GM04504 (cell line): ENCODE measurements around the gene KIFC3.
"Not testable (repeated sequence)": the region's sequence is repeated elsewhere in the genome, so short reads cannot be mapped to it uniquely, and the experiment has no call there.

Experiments used
- DNase-seq: peaks from one replicate; pipeline ENCODE4 v3.0.0-alpha.2; 2012; ENCODE audit warnings: low read depth

The KIFC3 gene

DNA sequence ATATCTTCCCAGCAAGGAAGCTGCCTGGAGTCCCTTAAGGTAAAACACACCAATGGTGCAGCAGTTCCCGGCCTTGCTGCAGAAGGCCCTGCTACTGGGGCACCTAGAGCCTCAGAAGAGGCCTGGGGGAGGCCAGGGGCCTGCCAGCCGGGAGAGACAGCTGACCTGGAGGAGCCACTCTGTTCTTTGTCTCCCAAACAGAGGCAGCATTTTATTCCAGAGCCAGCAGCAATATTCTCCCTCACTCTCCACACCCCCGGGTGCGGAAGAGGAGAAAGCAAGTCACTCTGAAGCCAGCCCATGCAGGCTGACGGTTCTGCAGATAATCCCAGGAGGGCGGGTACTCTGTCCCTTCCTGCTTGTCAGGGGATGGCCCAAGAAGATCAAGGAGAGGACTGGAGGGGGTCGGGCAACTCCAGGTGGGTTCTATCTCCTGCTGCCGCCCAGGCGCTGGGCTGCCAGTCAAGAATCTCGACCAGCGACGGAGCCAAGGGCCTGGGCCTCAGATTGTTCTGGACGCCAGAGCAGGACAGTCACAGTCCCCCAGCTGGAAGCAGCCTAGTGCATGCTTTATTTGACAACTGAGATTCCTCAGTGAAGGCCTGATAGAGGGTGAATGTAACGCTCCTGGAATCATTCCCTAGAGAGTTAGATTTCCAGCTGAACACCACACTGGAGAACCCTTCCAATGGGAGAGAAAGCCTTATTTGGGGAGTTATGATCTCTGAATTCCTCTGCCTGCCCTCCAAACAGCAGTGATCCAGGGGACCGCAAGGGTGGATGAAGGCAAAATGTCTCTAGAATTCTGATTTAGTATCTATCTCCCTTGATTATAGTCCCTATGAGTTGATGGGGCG lies 1.1 kb upstream of the KIFC3 start:
- DNase-seq = no peak

DNA sequence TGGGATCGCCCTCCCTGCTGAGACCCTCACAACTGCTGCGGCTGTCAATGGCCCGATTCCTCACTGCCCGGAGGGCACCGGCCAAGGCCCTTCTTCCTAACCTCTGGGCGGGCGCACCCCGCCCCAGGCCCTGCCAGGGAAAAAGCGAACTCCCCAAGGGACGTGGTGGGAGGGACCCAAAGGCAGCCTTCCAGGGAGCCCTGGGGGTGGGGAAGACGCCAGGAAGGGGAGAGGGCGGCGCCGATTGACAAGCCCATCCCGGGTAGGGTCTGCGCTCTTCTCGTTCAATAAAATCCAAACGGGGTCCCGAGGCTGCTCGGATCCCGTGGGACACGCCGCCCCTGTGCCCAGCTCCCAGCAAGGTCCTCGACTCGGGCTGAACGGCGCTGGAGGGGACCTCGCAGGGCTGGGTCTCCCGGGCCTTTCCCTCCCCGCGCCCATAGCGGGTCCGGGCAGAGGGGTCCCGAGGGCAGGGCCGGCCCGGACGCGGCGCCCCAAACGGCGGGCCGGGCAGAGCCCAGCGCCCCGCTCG lies 416 bp downstream of the KIFC3 start:
- no peak for DNase-seq

DNA sequence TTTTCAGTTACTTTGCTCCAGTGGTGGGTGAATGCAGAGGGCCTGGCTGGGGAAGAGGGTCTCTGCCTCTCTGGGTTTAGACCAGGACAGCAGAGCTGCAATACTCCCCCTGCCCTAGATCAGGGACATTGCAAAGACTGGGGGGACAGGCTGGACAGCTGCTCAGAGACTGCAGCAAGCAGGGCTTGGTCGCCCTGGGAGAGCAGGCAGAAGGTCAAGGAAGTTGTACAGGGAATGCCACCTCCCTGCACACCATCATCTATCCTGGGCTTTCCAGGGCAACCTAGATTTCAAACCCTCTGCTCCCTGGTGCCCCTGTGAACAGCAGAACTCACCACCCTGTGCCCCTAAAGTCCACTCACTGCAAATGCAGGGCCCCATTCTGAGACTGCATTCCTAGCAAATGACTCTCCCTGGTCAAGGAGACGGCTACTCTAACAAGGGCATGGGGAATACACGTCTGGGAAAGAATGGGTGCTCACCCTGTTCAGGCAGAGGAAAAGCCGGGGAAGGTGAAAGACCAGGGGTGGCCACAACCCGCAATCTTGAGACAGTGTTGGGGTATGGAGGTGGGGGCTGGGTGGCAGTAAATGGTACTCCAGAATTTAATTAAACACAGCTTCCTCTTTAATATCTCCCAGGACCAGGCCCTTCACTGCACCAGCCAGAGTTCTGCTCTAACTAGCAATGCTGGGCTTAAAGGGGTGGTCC lies 1.0 kb downstream of the KIFC3 start:
- no peak for DNase-seq

DNA sequence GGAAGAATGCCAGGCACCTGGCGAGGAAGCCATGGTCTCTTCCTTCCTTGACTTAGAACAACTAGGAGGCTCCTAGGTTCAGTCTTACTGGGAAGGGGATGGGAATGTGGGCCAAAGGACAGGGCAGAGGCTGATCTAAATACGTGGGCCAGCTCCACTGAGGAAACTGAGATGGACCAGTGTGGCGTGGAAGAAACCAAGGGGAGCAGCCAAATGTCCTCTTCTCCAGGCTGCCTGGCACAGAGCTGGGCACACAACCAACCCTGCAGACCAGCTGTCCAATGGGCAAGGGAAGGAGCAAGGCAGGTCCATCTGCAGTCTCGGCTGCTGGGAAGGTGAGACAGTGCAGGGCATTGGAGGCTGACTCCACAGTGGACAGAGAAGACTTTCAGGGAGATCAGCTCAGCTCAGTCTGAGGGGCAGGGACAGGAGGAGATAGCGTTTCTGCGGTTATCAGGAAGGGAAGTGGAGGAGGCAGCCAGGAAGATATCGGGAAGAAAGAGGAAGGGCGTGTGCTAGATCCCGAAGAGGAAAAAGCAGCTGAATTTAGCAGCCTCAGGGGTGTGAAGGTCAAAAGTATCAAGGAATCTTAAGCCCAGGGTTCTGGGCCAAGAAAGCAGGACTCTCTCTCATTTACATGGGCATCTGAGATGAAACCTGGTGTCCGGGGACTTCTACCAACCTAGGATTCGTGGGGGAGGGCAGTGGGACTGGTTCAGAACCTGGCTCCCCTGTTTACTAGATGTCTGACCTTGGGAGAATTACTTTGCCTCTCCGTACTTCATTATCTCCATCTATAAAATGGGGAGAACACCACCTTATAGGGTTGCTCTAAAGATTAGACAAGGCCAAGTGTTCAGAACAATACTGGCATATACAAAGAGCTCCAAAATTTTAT lies 1.8 kb downstream of the KIFC3 start:
- no peak for DNase-seq

DNA sequence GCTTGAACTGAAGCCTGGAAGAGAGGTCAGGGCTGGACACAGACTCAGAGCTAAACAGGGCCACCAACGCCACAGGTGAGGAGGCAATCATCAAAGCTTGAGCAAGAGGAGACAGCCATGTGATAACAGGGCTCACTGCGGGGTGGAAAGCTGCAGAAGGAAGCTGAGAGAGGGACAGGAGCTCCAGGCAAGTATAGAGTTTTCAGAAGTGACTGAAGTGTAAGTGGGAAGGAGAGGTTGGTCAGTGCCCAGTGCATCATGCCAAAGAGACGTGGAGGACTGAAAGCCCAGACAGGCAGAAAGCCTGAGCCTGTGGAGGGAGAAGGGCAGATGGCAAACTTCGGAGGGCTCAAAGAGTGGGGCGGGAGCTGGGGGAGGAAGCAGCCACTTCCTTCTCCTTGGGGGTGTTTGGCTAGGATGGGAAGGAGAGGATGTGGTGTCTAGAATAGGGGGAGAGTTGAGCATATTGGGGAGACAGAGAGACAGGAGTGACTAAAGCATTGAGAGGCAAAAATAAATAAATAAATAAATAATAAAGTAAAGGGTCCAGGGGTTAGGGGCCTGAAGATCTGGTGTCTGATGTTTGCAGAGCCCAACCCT lies 2.6 kb downstream of the KIFC3 start:
- no peak for DNase-seq

DNA sequence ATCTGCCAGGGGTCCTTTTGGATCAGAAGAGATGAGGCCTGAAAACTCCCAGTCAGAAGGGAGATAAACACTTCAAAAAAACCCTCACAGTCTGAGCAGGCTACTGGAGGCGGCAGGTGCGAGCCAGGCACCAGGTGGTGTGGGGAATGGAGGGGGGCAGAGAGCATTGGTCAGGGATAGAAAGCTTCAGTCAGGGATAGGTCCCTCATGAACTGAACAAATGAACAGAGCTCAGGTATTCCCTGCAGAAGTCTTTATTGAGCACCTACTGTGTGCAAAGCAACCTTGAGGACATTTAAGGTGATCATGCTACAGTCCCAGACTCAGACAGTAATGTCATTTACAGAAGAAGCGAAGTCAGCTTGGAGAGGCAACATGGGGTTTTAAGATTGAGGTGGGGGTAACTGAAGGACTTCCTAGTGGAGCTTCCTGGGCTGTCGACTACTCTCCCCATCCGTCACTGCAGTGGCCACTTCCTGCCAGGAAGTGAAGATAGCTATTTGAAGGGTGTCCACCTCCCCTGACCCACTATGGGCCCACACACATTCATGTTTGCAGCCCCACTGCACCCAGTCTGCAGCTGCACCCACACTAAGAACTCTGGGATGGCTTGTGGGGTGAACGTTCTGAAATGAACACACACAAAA lies 3.2 kb downstream of the KIFC3 start:
- no peak for DNase-seq

DNA sequence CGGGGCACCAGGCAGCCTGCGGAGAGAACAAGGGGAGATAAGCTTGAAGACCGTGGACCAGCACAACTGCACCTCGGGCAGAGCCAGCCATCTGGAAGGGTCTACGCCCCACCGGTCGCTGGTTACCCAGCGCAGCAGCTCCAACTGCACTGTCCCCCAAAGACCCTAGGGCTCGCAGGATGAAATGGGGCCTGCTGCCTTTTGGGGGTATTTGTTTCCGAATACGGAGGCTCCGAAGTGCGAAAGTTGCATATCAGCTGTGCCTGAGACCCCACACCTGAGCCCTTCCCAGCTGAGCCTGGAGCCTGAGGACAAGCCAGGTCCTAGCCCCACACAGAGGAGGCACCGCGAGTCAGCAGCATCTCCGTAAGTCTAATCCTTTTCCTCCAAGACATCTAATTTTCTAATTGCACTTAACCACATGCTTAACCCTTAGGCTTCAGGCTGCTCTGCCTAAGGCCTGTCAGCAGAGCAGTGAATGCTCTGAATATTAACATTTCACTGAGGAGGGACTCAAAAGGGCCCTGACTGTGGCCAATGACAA lies 4.0 kb downstream of the KIFC3 start:
- no peak for DNase-seq

DNA sequence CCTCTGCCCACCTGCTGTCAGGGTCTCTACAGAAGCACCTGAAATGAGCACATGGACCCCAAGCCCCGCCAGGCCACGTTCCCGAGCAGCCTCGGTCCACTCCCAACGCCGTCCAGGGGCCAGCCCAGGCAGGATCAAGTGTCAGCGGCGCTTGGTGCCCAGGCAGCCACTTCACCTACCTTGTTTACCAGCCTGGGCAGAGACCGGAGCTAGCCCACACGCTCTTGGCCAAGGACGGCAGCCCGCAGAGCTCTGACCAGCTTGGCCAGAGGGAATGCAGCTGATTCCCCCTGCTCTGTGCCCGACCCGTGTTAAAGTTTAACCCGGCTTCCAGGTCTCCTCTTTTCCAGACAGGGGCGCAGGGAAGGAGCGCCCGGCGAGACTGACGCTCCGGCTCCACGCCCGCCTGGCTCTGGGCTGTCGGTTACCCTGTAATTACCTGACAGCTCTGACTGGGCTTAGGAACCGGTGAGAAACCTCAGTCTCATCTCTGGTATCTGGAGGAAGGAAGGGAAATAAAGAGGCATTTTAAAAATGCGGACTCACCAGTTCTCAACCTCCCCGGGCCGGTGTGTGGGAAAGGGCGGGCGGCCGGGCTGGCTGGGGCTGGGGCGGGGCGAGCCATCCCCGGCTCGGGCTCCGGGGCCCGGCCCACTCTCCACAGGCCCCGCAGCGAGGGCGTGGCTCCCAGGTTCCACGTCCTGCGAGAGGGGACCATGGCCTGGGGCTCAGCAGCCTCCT lies 4.6 kb downstream of the KIFC3 start:
- DNase-seq = no peak

DNA sequence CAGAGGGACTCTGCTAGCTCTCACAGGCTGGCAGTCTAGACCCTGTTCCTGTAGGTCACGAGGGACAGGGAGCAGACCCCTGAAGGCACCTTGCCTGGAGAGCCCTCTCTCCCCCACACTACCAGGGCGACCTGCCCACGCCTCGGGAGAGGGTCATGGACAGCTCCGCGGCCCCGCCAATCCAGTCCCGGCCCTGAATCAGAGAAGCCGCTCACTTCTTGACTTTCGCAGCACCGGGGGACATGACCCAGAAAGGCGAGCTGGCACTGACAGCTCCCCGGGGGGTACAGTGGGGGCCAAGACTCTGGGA lies 5.1 kb downstream of the KIFC3 start:
- no peak for DNase-seq

DNA sequence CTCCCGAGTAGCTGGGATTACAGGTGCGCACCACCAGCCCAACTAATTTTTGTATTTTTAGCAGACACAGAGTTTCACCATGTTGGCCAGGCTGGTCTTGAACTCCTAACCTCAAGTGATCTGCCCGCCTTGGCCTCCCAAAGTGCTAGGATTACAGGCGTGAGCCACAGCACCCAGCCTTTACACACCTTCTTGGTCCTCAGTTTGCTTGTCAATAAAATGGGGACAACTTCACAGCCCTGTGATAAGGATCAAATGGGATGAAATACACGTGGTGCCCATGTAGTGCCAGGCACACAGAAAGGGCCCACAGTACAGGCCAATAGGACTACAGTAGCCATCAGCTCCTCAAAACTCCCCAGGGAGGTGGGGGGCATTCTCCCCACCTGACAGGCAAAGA lies 6.3 kb downstream of the KIFC3 start:
- not testable (repeated sequence) for DNase-seq

DNA sequence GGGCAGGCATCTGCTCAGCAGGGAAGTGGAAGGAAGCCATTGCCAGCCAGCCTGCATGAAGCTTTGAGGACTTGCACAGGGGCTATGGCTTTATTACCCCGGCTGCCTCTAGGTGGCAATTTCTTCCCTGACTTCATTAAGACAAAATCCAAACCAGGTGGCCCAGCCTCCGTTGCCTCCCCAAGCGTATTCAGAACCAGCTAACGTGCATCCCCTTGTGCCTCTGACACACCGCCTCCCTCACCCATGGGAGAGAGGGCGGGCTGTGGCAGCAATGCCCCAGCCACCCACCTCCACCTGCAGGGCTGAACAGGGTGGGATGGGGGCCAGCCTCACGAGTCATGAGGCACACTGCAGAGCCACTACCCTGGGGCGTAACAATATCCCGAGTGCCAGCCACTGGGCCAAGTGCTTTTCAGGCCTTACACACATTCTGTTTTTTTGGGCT lies 6.8 kb downstream of the KIFC3 start:
- no peak for DNase-seq

DNA sequence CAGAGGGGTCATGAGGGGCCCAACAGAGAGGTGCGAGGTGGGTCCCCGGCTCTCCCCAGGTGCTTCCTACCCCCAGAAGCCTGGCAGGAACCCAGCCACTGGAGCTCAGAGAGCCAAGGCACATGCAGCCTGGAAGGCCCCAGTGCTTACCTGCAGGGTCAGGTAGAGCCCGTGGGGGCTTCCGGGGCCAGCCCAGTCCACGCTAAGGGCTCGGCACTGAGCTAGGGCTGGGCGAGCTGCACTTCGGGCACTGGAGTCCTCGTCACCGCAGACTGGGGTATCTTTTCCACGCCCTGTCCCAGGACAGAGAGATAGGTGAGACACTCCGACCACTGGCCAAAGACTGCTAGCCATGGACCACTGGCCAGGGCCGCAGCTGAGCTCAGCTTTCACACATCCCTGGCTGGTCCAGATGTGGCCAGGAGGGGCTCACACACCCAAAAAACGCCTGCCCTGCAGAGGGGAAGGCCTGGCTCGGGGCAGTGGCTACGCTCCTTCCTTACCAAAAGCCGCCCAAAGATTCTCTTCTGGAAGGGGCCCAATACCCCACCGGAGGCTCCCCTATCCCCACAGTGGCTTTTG lies 7.4 kb downstream of the KIFC3 start:
- DNase-seq = no peak

DNA sequence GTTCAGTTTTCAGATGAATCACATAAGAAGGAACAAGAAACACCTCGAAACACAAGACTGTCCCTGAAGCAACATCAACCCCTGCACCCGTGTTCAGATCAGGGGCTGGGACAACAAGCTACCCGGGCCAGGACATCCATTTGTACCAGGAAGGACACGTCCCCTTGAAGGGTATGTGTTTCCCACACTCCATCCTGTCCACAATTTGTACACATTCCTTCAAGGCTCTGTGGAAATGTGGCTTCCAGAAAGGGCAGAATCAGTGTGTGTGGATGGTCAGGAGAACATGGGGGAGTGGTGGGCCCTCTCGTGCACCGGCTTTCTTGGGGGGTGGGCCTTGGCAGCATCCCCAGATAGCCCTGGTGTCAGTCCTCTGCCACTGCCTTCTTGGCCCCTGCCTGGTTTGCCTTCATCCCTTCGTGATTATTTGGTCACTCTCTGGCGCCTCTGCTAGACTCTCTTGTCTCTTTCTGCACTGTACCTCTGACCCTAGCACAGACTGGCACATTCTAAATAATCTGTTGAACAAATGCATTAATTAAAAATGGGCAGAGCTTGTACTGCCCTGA lies 10.3 kb downstream of the KIFC3 start:
- no peak for DNase-seq

DNA sequence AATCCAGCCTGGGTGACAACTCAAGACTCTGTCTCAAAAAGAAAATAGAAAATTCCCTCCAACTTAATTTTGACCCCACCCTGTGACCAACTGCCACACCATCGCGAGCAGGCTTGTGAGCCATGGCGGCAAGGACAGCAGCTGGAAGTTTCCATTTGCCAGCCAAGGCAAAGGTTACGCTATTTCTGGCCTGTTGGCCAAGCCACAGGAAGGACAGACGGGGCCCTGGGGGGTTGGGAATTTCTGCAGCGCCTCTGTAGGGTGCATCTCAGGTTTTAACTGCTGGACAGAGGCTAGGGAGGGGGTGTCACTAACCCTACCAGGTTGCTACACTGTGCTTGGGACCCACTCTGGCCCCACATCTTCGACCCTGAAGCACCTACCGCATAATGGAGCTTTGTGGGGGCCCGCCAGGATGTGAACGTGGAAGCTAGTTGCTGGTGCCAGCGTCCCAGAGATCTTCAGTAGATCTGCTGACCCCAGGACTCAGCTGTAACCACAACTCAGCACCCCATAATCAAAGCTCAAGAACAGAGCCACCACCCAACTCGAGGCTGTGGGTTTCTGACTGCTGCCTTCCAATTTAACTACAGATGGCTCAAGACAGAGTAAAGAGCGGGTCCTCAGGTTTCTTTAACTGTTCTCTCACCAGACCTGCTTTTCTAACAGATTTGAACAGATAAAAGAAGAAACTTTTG lies 10.9 kb downstream of the KIFC3 start:
- DNase-seq = no peak

DNA sequence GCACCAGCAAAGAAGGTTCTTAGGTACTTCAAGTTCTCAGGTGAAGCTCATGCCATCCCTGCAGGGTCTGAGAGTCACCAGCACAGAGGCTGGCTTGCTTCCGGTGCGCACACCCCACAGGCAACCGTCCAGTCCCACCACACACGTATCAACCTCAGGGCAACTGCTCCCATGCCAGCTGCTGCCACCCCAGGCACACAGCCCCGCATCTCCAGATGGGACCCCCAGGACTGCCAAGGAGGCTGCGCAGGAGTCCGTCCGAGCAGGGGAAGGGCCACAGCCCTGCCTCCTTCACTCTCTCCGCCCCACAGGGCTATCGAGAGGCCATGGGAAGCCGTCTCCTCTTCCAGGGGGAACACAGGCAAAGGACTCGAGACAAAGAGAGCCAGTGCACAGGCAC lies 13.3 kb downstream of the KIFC3 start:
- no peak for DNase-seq

DNA sequence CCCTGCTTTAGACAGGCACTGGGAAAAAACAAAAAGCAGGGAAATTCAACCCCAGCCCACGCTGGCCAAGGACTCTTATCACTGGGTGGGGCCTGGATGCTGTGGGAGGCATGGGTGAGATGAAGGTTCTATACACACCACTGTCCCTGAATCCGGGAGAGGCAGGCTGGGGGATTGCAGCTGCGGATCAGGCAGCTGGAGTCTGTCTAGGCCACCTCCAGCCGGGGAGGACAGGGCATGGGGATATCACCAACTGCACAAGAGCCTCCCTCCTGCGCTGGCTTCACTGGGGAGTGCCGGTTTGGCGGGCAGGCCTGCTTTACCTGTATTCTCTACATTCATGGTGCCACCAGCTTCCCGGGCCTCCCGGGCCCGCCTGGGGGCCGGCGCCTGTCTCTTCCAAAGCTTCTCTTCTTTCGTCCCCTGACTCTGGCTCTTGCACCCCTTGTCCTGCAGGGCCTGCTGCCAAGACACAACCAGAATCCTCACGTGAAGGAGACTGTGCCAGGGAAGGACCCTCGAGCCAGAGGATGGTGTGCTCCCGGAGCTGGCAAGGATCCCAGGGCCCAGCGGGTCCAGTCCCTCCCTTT lies 13.9 kb downstream of the KIFC3 start:
- no peak for DNase-seq

DNA sequence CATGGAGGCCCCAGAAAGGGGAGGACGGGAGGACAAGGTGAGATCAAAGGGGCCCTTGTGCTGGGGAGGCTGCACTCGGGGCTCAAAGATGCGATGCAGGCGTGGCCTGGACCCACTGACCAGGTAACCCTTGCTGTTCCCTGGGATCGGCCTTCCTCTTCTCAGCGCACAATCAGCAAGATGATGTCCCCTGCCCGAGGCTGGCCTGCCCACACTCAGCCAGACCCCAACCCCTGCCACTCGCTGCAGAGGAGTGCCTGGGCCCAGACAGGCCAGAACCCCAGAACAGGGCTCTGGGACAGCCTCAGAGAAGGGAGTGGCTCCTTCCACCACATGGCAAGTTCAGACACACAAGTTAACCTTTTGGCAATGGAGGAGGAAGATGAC lies 14.8 kb downstream of the KIFC3 start:
- DNase-seq = no peak

DNA sequence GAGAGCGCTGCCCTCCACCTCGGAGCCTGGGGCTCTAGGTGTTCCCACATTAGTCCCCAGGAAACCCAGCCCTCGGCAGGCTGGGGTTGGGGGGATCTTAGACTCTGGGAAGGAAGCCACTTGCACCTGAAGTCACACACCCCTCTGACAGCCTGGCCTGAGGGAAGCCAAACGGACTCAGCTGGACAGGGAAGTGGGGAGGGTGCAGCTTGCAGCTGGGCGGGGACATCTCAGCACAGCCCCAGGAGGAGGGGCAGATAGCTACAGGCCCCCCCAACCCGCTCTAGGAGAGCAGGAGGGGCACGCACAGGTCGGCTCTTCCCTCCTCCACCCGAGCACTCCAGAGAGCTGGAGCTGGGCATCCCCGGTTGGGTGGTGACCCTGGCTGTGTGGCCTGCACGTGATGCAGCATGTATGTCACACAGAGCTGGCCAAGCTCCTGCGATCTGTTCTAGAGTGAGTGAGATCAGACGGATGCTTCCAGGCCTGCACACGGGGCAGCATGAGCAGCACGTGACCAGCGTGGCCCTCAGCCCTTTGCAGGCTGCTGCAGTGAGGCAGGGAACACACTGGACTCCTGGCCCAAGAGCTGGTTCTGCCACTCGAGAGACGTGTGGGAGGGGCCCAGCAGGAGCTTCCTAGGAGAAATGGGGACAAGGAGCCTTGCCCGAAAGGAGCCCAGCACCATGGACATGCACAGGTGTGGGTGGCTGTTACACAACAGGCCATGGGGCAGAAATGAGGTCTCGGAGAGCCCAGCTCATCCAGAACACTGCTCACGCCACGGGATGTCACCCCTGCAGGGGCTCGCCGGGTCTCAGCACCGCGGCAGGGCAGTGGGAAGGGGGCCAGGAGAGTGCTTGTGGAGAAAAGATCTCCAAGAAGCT lies 15.4 kb downstream of the KIFC3 start:
- no peak for DNase-seq
